ENCODE measurements around the gene SORBS2.

Gene SORBS2

DNA sequence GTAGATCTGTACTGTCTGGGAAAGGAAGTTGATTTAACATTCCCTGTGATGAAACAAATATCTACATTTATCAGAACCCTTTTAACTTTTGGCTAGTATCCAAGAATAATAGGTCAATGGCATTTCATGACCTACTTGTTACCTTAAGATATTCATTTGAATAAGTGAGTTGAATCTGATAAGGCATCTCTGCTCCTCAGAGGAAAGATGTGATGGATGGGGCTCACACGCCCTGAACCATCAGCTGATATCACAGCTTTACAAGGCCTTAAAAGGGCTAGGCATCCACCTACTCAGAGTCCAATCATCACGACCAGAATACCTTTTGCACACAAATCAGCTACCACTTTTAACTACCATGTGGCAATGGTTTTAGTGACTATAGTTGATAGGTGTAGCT, 186.5 kb downstream of the SORBS2 start:
- no peak for DNase-seq

DNA sequence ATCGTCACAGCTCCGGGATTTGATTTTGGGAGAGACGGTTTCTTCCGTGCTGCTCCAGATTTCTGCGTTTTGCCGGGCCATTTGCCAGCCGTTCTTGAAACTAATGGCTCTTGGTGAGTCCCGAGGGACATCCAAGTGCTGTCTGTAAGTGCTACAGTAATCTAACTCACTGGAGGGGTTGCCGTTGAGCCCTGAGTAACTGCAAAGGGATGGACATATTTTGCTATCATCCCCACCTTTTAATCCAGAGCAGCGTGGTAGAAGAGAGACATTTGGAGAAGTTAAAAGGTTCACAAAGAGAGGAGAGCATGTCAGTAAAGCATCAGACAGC, 187.8 kb downstream of the SORBS2 start:
- no peak for DNase-seq

DNA sequence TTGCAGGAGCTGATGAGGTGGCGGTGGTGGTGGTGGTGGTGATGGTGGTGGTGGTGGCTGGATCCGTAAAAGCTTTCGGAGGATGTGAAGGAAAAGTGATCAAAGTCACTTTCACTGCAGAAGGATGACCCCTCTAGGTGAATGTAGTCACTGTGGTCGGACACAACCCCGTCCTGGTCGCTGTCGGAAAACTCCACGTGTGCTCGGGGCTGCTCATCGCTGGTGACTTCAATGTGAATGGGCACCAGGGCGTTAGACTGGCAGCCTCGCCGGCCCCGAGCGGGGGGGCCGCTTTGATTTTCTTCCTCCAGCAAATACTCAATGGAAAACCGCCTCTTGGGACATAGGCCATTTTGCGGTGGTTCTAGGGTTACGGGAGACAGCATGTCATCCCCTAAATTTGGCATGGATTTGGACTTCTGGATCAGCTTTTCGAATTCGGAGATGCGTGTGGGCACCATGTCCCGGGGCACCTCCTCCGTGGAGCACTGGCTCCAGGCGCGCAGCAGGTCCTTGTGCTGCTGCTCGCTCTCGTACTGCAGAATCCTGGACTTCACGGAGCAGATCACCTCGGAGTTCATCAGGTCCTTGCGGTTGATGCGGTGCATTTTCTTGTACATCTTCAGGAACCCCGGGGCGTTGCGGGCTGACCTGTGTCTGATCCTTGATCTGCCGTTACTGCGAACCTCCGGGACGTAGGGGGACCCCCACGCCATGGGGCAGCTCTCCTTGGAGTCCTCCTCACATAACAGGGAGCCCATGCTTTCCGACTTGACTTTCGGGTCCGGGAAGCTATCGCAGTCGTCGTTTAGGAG, 188.3 kb downstream of the SORBS2 start:
- no peak for DNase-seq

GRCh38 chr4:185608185-185608584, 203.8 kb downstream of the SORBS2 start:
- DNase-seq, result no peak

DNA sequence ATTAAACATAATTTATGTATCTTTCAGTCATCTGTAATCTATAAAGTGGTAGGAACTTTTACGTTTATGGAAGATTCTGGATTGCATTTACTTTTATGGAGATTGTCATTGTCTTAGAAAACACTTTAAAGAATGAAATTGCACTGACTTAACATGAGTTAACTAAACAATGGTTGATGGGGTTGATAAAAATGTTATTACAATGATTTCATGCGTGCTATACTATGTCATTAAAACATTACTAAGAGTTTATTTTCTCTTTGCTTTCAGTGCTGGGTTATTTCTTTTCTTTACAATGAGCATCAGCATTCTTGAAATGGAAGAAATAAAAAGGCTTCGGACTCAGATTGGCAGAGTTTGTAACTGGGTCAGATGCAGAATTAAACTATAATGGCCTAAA, 209.6 kb downstream of the SORBS2 start:
- DNase-seq, result no peak

GRCh38 chr4:185600801-185601434, 211.1 kb downstream of the SORBS2 start:
- DNase-seq, result no peak

GRCh38 chr4:185599553-185600243, 212.3 kb downstream of the SORBS2 start:
- no peak for DNase-seq

GRCh38 chr4:185598846-185599552, 213.0 kb downstream of the SORBS2 start:
- no peak for DNase-seq

- no peak for DNase-seq
Measured at GRCh38 chr4:185597532-185598188, 214.3 kb downstream of the SORBS2 start.

GRCh38 chr4:185592845-185593488, 219.0 kb downstream of the SORBS2 start:
- no peak for DNase-seq

- DNase-seq, result no peak
Measured at GRCh38 chr4:185592438-185592837, 219.6 kb downstream of the SORBS2 start.

GRCh38 chr4:185591679-185592141, 220.3 kb downstream of the SORBS2 start:
- DNase-seq, result no peak

DNA sequence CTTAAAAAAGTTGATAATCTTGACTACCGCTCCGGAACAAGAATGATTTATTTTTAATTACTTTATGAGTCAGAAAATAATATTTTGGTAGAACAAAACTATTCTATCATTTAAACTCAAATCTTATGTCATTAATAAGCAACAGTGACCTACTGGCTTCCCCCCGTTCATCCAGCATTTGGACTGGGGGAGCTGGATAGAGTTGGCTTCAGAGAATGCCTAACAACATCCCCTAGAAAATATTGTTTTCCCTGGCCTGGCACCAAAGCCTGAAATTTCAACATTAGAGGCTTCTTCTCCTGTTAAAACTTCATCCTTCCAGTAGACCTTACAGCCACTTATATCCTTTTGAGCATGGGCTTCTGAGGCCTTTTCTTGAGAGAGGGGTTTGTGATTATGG, 221.0 kb downstream of the SORBS2 start:
- no peak for DNase-seq

DNA sequence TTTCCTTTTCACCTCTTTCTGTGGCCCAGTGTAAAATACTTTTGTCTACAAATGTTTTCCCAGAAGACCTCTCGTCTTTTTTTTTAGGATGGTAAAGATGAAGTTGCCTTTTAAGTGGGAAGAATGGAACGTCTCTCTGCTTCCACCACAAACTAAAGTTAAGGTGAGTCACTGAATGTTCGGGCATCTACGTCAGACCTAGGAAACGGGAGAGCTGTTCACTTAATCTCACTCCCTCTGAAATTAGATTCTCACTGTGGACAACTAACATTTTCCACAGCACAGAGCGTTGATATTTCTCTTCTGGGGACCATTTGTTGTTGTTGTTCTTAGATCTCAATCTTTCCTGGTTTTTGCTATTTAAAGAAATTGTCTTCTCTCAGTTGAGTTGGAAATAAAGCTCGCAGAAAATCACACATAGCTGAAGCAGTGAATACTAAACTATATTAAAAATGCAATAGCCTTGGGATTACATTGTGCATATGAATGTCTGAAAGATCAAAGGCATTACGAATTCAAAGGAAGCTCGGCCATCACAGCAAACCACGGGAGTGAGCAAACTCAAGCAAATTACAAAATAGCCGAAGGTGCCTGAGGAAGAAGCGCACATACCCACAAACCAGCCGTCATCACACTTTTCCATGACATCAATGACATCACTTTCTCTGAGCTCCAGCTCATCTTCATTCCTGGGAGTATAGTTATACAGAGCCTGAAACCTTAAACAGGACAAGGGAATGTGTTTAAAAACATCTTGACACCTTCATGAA, 222.7 kb downstream of the SORBS2 start:
- DNase-seq, result no peak

GRCh38 chr4:185587427-185588161, 224.4 kb downstream of the SORBS2 start:
- DNase-seq, result no peak

GRCh38 chr4:185587030-185587426, 225.0 kb downstream of the SORBS2 start:
- DNase-seq, result no peak

GRCh38 chr4:185585211-185585610, 226.8 kb downstream of the SORBS2 start:
- DNase-seq, result no peak

DNA sequence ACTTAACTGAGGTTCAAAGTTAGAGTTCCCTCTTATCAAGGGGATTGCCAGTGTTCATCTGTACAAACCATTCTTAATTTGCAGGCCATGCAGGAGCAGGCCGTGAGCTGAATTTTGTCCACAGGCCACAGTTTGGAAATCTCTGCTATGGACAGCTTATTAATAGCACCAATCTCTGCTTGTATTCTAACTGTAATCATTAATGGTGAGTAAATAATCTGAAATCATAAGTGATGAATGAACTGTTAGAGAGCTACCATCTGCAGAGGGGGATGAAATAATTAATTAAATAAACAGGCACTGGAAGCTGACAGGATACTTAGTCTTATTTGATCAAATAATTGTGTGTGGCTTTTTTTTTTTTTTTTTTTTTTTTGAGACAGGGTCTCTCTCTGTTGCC, 228.2 kb downstream of the SORBS2 start:
- DNase-seq, result no peak

DNA sequence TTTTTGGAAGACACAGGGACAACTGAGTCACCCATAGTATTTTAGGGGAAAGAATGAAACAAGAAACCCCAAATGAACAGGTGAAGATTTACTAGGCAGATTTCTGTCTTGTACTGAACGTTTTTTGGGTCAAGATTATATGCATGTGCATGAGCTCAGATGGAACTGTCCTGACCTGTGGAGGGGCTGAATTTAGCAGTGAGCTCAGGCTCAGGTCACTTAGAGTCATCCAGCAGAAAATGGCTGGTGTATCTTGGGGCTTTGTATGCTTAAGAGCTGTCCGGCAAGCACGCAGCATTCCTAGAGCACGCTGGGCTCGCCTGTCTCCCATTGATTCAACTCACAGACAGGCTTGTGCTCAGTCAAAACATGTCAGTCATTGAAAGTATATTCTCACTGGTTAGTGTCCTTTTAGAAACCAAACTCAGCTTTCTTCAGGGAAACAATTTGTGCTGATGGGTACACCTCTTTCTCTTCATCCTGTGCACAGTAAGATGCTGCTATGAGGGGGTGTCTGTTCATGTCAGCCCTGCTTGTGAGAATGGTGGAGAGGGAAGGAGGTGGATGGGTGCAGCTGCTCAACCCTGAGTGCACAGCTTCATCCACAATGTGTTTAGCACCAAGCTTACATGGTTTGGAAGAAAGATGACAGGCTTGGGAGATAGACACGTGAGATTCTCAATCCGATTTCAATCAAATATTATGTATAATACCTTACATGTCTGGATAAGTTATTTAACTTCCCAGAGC, 229.2 kb downstream of the SORBS2 start:
- no peak for DNase-seq

GRCh38 chr4:185580699-185581098, 231.3 kb downstream of the SORBS2 start:
- DNase-seq, result no peak

All from DMS 273 treated with DMSO at 0.1 percent for 48 hours (cell line).